Measurements from ENCODE around the gene MLXIP. TPM values are rescaled to one million over a fixed set of nuclear protein-coding genes. Genes with fewer than 3 reads are reported as not detected.

Gene MLXIP
- total and polyA plus RNA-seq, 4 donors, result 10.3 to 65.1 (median 44.4) TPM

DNA sequence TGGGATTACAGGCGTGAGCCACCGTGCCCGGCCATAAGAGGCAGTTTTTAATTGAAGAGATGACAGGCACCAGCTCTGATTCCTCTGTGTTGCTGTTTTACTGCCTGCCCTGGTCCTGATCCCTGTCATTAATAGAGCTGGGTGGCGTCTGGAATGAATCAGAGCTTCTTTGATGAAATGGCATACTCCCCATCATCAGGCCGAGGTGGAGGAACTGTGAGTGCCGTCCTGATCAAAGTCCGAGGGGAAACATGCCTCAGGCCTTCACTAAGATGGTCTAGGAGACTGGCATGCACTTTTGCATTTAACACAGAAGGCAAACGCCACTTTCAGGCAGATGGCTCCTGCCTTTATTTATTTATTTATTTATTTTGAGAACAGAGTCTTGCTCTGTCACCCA, 61.4 kb downstream of the MLXIP start:
- 85 to 88% methylated on average over 8 of the region's 8 CpGs for WGBS, 2 donors
- H3K27me3 ChIP-seq (ENCODE audit: control insufficient read depth in 1 of 2, insufficient read depth in 2 of 2, low read length in 1 of 2), result no peaks in the 10 kb centered on the region
- no peak overlapping the region for H3K27ac ChIP-seq (ENCODE audit: low read depth in 1 of 2, low read length in 2 of 2)
- peaks cover 0 to 7% of the 10 kb centered on the region in 2 donors for H3K36me3 ChIP-seq (ENCODE audit: control insufficient read depth in 1 of 2, insufficient read depth in 2 of 2, low read length in 1 of 2)
- ATAC-seq (ENCODE audit: low FRiP score) (no peak), DNase-seq (no peak)
- no peak overlapping the region for H3K4me3 ChIP-seq (ENCODE audit: low read length in 2 of 2)
- H3K9me3 ChIP-seq (ENCODE audit: control insufficient read depth, low read length), result no peaks in the 10 kb centered on the region
- intact Hi-C loops (cut with DNase I), result no loop called here
- no peaks in the 10 kb centered on the region for H3K4me1 ChIP-seq (ENCODE audit: control insufficient read depth in 1 of 2, insufficient read depth in 2 of 2, low read length in 2 of 2)

DNA sequence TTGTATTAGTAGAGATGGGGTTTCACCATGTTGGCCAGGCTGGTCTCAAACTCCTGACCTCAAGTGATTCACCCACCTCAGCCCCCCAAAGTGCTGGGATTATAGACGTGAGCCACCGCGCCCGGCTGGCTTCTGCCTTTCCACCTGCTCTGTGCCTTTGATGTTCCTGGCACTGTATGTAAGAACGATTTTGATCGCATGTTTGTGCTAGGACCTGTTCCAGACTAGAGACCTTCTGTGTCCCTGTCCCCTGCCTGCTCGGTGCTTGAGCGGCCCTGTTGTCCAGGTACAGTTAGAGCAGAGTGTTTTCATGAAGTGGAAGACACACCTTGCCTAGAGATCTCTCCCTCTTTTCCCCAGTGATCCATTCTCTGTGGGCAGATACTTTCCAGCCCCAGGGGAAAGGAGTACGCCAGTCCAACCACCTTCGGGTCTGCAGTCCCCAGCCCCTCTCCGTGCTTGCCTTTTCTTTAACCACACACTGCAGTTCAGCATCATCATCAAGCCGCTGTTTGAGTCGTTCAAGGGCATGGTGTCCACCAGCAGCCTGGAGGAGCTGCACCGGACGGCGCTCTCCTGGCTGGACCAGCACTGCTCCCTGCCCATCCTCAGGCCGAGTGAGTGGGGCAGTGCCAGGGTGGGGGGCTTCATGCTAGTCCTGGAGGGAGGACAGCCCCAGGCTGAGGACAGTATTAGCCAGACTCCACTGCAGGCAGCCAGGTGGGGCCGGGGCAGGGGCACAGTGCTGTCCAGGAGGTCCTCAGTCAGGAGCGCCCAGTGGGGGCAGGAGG, 62.1 kb downstream of the MLXIP start:
- Histone ChIP-seq H3K4me1 (ENCODE audit: control insufficient read depth in 1 of 2, insufficient read depth in 2 of 2, low read length in 2 of 2) (no peaks in the 10 kb centered on the region), H3K9me3 (ENCODE audit: control insufficient read depth, low read length) (no peaks in the 10 kb centered on the region), H3K4me3 (ENCODE audit: low read length in 2 of 2) (no peak overlapping the region), H3K27ac (ENCODE audit: low read depth in 1 of 2, low read length in 2 of 2) (no peak overlapping the region), H3K27me3 (ENCODE audit: control insufficient read depth in 1 of 2, insufficient read depth in 2 of 2, low read length in 1 of 2) (no peaks in the 10 kb centered on the region), H3K36me3 (ENCODE audit: control insufficient read depth in 1 of 2, insufficient read depth in 2 of 2, low read length in 1 of 2) (peaks cover 0 to 7% of the 10 kb centered on the region in 2 donors)
- ATAC-seq (ENCODE audit: low FRiP score) (no peak), DNase-seq (no peak)
- intact Hi-C loops (cut with DNase I), result no loop called here
- WGBS, 2 donors, result 93 to 97% methylated on average over 18 to 19 of the region's 19 CpGs

DNA sequence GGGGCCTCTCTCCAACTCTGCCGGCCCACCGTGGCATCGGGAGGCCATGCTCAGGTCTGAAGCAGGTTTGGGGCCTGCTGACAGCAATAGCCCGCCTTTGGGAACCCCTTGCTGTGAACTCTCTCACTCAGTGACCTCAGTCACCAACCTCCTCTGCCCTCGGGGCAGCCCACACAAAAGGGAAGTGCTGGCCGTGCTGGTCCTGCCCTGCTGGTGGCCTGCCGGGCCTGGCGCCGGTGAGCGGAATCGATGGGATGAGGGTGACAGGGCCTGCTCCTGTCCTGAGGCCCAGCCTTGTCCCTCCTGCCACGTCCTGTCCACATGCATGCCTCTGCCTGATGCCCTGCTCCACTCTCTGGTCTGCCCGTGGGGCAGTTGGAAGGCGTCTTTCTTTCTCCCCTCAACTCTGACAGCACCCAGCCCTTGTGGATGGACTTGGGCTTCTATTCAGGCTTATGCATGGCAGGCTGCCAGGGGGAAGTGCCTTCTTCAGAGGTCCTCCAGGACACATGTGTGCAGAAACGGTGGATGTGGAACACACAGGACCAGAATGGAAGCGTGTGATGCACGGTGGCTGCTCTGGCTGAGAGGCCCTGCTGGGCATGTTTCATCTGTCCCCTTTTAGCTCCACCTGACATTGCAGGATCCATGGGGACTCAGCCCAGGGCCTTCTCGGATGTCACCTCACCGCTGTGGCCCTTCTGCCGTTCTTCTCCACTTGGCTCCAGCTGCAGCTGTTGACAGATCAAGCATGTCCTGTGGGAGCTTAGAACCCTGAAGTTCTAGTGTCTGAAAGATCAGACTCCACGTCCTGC, 63.6 kb downstream of the MLXIP start:
- intact Hi-C loops (cut with DNase I), result no loop called here
- 88 to 89% methylated on average over 21 of the region's 21 CpGs for WGBS, 2 donors
- Histone ChIP-seq H3K4me3 (ENCODE audit: low read length in 2 of 2) (no peak overlapping the region), H3K4me1 (ENCODE audit: control insufficient read depth in 1 of 2, insufficient read depth in 2 of 2, low read length in 2 of 2) (no peaks in the 10 kb centered on the region), H3K9me3 (ENCODE audit: control insufficient read depth, low read length) (no peaks in the 10 kb centered on the region), H3K27ac (ENCODE audit: low read depth in 1 of 2, low read length in 2 of 2) (no peak overlapping the region), H3K36me3 (ENCODE audit: control insufficient read depth in 1 of 2, insufficient read depth in 2 of 2, low read length in 1 of 2) (peaks cover 0 to 7% of the 10 kb centered on the region in 2 donors), H3K27me3 (ENCODE audit: control insufficient read depth in 1 of 2, insufficient read depth in 2 of 2, low read length in 1 of 2) (no peaks in the 10 kb centered on the region)
- no peak for DNase-seq
- ATAC-seq (ENCODE audit: low FRiP score), result no peak

DNA sequence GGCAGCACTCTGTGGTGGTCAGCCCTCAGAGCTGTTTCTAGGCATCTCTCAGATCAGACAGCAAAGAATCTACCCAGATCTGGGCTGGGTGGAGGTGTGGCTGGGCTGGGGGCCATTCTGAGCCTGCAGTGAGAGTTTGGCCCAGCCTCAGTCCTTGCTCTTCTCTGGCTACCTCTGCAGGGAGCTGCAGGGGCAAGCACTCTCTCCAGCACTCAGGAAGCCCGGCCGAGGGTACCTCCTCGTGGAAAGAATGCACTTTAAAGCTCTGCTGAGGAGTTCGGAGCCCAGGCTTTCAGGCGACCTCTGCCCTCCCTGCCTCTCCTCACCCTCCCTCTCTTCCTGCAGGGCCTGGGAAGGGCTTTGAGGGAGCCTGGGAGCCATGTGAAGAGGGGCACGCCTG, 64.3 kb downstream of the MLXIP start:
- DNase-seq, result no peak
- 48 to 62% methylated on average over 6 of the region's 6 CpGs for WGBS, 2 donors
- H3K36me3 ChIP-seq (ENCODE audit: control insufficient read depth in 1 of 2, insufficient read depth in 2 of 2, low read length in 1 of 2), result peaks cover 0 to 7% of the 10 kb centered on the region in 2 donors

DNA sequence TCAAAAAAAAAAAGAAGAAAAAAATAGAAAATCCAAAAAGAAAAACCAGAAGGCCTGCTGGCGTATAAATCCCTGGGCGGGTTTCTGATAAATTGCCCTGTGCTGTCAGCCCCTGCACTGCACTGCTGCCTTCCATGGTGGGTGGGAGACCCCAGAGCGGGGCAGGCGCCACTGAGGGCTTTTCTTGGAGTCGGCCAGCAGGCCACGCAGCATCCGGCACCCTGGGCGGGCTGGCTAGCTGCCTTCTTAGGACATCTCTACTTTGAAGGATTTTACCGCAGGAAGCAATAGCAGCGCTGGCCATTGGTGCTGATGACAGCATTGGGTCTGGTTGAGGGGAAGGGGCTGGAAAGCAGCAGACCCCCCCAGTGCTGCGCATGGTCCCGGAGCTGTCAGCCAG, 66.3 kb downstream of the MLXIP start:
- Histone ChIP-seq H3K27ac (ENCODE audit: low read depth in 1 of 2, low read length in 2 of 2) (no peak overlapping the region), H3K36me3 (ENCODE audit: control insufficient read depth in 1 of 2, insufficient read depth in 2 of 2, low read length in 1 of 2) (peaks cover 0 to 7% of the 10 kb centered on the region in 2 donors), H3K9me3 (ENCODE audit: control insufficient read depth, low read length) (no peaks in the 10 kb centered on the region), H3K4me3 (ENCODE audit: low read length in 2 of 2) (no peak overlapping the region), H3K4me1 (ENCODE audit: control insufficient read depth in 1 of 2, insufficient read depth in 2 of 2, low read length in 2 of 2) (no peaks in the 10 kb centered on the region), H3K27me3 (ENCODE audit: control insufficient read depth in 1 of 2, insufficient read depth in 2 of 2, low read length in 1 of 2) (no peaks in the 10 kb centered on the region)
- ATAC-seq (ENCODE audit: low FRiP score), result no peak
- 93 to 95% methylated on average over 12 of the region's 12 CpGs for WGBS, 2 donors
- no peak for DNase-seq
- intact Hi-C loops (cut with DNase I), result no loop called here

More for the DNA sequence above, 64.3 kb downstream of the MLXIP start:
- Histone ChIP-seq H3K9me3 (ENCODE audit: control insufficient read depth, low read length) (no peaks in the 10 kb centered on the region), H3K4me1 (ENCODE audit: control insufficient read depth in 1 of 2, insufficient read depth in 2 of 2, low read length in 2 of 2) (no peaks in the 10 kb centered on the region), H3K4me3 (ENCODE audit: low read length in 2 of 2) (no peak overlapping the region), H3K27me3 (ENCODE audit: control insufficient read depth in 1 of 2, insufficient read depth in 2 of 2, low read length in 1 of 2) (no peaks in the 10 kb centered on the region), H3K27ac (ENCODE audit: low read depth in 1 of 2, low read length in 2 of 2) (no peak overlapping the region)
- no peak for ATAC-seq (ENCODE audit: low FRiP score)
- intact Hi-C loops (cut with DNase I), result no loop called here

DNA sequence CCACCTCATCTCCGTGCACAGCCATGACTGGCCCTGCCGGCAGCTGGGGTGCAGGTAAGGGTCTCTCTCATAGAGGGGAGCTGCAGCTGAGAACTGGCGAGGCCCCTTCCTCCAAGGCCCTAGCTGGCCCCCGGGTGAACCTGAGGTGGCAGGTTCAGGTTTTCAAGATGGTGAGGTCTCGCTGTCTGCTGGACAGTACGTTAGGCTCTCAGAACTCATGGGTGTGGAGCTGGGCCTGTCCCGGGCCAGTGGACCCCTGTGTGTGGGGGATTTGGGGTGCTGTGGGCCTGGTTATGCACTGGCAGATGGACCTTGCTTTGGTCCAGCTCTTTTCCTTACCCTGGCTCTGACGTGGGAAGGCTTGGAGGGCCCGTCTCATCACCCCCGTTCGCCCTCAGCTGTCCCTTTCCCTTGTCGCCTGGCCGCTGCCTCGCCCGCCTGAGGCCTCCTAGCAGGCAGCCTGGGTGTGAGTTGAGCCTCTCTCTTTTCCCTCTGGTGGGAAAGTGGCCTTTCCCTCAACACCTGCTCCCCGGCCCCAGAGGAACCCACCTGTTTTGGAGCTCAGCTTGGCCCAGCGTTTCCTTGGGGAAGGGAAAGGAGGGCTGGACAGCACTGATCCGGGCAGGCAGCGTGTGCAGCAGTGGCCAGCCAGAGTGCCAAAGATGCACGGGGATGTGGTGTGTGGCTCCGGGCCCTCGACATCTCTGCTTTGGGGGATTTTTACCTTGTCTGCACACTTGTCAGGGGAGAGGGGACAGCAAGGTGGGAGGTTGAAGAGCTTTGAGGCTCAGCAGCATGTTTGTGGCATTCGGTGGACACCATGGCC, 67.2 kb downstream of the MLXIP start:
- H3K4me3 ChIP-seq (ENCODE audit: low read length in 2 of 2), result no peak overlapping the region
- H3K36me3 ChIP-seq (ENCODE audit: control insufficient read depth in 1 of 2, insufficient read depth in 2 of 2, low read length in 1 of 2), result peaks cover 0 to 7% of the 10 kb centered on the region in 2 donors

DNA sequence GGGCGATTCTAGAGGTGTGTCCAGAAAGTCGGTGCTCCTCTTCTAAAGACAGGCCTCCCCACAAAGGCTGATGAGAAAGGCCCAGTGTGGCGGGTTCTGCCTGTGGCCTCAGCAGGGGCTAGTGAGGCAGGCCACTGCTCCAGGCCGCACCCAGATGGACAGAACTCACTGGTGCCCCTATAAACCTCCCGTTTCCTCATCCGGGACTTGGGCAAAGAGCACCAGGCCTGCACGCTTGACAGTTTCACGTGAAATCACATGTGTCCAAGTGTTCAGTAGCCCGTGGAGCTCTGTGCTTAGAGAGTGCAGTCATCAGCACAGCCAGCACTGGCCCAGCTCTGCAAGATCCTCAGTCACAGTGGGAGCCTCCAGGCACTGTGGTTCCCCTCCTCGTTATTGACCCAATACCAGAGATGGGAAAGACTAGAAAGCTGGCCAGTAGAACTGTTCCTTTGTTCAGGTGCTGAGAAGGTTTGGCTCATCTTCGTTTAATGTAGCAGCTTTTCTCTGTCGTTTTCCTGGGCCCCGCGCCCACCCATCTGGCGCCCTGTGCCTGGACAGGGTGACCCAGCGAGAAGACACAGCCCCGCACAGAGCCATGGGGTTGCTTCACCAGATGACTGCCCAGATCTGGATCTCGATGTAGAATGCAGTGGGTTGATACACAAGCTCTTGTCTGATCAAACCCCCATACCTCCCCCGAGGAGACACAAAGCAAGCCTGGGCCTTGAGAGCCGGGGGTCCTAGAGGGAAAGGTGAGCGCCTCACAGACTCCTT, 69.1 kb downstream of the MLXIP start:
- intact Hi-C loops (cut with DNase I), result no loop called here
- 87 to 89% methylated on average over 21 of the region's 21 CpGs for WGBS, 2 donors
- Histone ChIP-seq H3K9me3 (ENCODE audit: control insufficient read depth, low read length) (no peaks in the 10 kb centered on the region), H3K27me3 (ENCODE audit: control insufficient read depth in 1 of 2, insufficient read depth in 2 of 2, low read length in 1 of 2) (no peaks in the 10 kb centered on the region), H3K4me1 (ENCODE audit: control insufficient read depth in 1 of 2, insufficient read depth in 2 of 2, low read length in 2 of 2) (no peaks in the 10 kb centered on the region), H3K4me3 (ENCODE audit: low read length in 2 of 2) (no peak overlapping the region), H3K27ac (ENCODE audit: low read depth in 1 of 2, low read length in 2 of 2) (no peak overlapping the region), H3K36me3 (ENCODE audit: control insufficient read depth in 1 of 2, insufficient read depth in 2 of 2, low read length in 1 of 2) (no peaks in the 10 kb centered on the region)
- no peak for DNase-seq
- no peak for ATAC-seq (ENCODE audit: low FRiP score)

More for the DNA sequence above, 67.2 kb downstream of the MLXIP start:
- 90 to 92% methylated on average over 22 to 23 of the region's 23 CpGs for WGBS, 2 donors
- no peak overlapping the region for H3K27ac ChIP-seq (ENCODE audit: low read depth in 1 of 2, low read length in 2 of 2)
- intact Hi-C loops (cut with DNase I), result no loop called here
- no peak for DNase-seq
- H3K27me3 ChIP-seq (ENCODE audit: control insufficient read depth in 1 of 2, insufficient read depth in 2 of 2, low read length in 1 of 2), result no peaks in the 10 kb centered on the region
- H3K9me3 ChIP-seq (ENCODE audit: control insufficient read depth, low read length), result no peaks in the 10 kb centered on the region
- H3K4me1 ChIP-seq (ENCODE audit: control insufficient read depth in 1 of 2, insufficient read depth in 2 of 2, low read length in 2 of 2), result no peaks in the 10 kb centered on the region
- no peak for ATAC-seq (ENCODE audit: low FRiP score)

DNA sequence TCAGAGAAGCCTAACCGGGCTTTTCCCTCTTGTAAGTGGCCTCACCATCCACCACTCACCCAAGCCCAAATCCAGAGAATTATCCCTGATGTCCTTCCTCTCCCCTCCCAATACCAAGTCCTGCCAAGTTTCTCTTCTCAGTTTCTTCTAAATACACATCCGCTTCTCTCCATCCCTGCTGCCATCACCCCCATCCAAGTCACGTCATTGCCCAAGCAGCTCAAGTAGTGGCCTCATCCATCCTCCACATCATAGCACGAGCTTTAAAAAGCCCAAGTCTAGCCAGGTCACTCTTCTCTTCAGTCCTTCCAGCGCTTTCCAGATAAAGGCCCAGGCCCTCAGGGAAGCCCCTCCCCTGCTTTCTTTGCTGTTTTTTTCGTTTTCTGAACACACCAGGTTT, 70.1 kb downstream of the MLXIP start:
- WGBS, 2 donors, result 47 to 48% methylated on average over 6 of the region's 6 CpGs
- Histone ChIP-seq H3K27ac (ENCODE audit: low read depth in 1 of 2, low read length in 2 of 2) (no peak overlapping the region), H3K27me3 (ENCODE audit: control insufficient read depth in 1 of 2, insufficient read depth in 2 of 2, low read length in 1 of 2) (no peaks in the 10 kb centered on the region), H3K4me1 (ENCODE audit: control insufficient read depth in 1 of 2, insufficient read depth in 2 of 2, low read length in 2 of 2) (no peaks in the 10 kb centered on the region), H3K4me3 (ENCODE audit: low read length in 2 of 2) (no peak overlapping the region), H3K9me3 (ENCODE audit: control insufficient read depth, low read length) (no peaks in the 10 kb centered on the region), H3K36me3 (ENCODE audit: control insufficient read depth in 1 of 2, insufficient read depth in 2 of 2, low read length in 1 of 2) (no peaks in the 10 kb centered on the region)
- intact Hi-C loops (cut with DNase I), result no loop called here
- no peak for ATAC-seq (ENCODE audit: low FRiP score)
- no peak for DNase-seq
